Measurements from ENCODE around the gene XRCC4. TPM values are rescaled to one million over a fixed set of nuclear protein-coding genes. Genes with fewer than 3 reads are reported as not detected.
A peak's percentile ranks its signal among the peaks of the same experiment; 100 is the strongest.

XRCC4 gene
- total and polyA plus RNA-seq, 2 of the 8 experiments (the other 6 are each of a cell fraction or from before 2014, with no cell fraction given), result 3.0 to 8.3 TPM

DNA sequence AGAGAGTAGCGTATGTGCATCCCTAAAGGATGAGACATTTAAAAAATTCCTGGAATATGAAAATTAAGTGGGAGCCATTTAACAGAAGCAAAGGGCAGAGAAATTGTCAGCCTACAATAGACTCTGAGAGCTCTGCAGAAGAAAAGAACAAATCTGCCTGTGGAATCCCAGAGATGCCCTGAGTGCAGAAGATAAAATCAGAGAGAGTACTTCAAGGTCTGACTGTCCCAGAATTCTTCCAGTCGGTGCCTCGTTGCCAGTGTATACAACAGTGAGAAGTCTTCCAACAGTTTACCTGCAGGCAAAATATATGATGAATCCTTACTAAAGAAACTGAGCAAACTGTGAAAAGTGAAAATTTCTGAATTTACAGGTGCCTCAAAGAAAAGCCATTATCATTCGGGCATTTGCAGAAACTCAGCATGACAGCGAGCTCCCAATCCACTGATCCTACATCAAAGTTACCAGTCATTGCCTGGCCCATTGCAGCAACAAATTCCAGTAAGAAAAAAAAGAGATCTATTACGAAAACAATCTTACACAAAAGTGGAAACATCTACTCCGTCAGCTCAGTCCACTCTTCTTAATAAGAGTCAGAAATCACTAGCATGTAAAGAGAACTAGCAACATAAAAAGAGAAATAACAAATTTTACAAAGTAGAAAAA, 301.4 kb downstream of the XRCC4 start (continued):
- no peak for TF ChIP-seq JUND (IDR thresholded peaks at IDR 0.05; ENCODE audit: low read length)
- TF ChIP-seq SP4 (IDR thresholded peaks at IDR 0.05; ENCODE audit: low read length), result no peak
- TF ChIP-seq NANOG (IDR thresholded peaks at IDR 0.05; ENCODE audit: insufficient read depth, low read depth, low read length, poor library complexity, severe bottlenecking), result peak; percentile 53
- no peak for TF ChIP-seq TCF12 (IDR thresholded peaks at IDR 0.05; ENCODE audit: low read depth, low read length)
- TF ChIP-seq, protein P1, sequence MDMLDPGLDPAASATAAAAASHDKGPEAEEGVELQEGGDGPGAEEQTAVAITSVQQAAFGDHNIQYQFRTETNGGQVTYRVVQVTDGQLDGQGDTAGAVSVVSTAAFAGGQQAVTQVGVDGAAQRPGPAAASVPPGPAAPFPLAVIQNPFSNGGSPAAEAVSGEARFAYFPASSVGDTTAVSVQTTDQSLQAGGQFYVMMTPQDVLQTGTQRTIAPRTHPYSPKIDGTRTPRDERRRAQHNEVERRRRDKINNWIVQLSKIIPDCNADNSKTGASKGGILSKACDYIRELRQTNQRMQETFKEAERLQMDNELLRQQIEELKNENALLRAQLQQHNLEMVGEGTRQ (IDR thresholded peaks at IDR 0.05; ENCODE audit: low read length), result no peak
